Measurements from ENCODE around the gene MSMO1. TPM values are rescaled to one million over a fixed set of nuclear protein-coding genes. Genes with fewer than 3 reads are reported as not detected.

The MSMO1 gene
- total and polyA plus RNA-seq, 2 experiments from 2014 or later: 145 to 272 TPM

DNA sequence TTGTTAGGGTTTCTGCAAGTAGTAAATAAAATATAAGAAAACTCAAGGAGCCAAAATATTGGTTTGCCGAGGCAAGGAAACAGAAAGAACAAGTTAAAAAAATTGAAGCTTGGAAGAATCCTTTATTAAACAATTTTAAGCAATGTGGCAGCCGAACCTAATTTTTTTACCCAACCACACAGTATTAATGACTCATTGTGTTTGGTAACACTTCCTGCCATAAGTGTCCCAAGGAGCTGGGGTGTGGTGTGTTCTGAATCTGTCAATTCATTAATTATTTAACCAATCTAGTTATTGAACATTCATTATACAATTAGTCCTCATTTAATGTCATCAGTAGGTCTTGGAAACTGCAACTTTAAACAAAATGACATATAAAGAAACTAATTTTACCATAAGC is 32.0 kb downstream of the MSMO1 start:
- Histone ChIP-seq H3K4me1 (ENCODE audit: insufficient read depth) (no peaks in the 10 kb centered on the region), H4K20me1 (replicated peaks; ENCODE audit: insufficient read depth) (no peaks in the 10 kb centered on the region), H3K9me2 (ENCODE audit: insufficient read depth) (no peaks in the 10 kb centered on the region), H3K27me3 (ENCODE audit: insufficient read depth) (no peaks in the 10 kb centered on the region), H2AFZ (no peak overlapping the region), H3K36me3 (ENCODE audit: insufficient read depth) (no peaks in the 10 kb centered on the region), H3K79me2 (replicated peaks; ENCODE audit: insufficient read depth) (no peaks in the 10 kb centered on the region), H3K4me2 (no peak overlapping the region), H3K27ac (ENCODE audit: low read depth) (no peak overlapping the region), H3K4me3 (no peak overlapping the region), H3F3A (replicated peaks; ENCODE audit: low read depth) (no peaks in the 10 kb centered on the region)
- H3K4me3 Mint-ChIP-seq: no peak overlapping the region
- DNase-seq (ENCODE audit: low spot score): no peak
- H3K36me3 Mint-ChIP-seq (ENCODE audit: low read depth): no peaks in the 10 kb centered on the region
- ATAC-seq: no peak
- no peaks in the 10 kb centered on the region for H3K27me3 Mint-ChIP-seq (ENCODE audit: insufficient read depth, low read depth, poor library complexity)
- no peak overlapping the region for H3K27ac Mint-ChIP-seq
- TF ChIP-seq ZNF114 (CRISPR knock-in tag; IDR thresholded peaks at IDR 0.05) (no peak), EZH2 (IDR thresholded peaks at IDR 0.05; ENCODE audit: low read depth, unreplicated experiment) (no peak), EZH2phosphoT487 (IDR thresholded peaks at IDR 0.05; ENCODE audit: unreplicated experiment) (no peak), STAT1 (IDR thresholded peaks at IDR 0.05; ENCODE audit: unreplicated experiment) (no peak)
- TF ChIP-seq, protein P1, sequence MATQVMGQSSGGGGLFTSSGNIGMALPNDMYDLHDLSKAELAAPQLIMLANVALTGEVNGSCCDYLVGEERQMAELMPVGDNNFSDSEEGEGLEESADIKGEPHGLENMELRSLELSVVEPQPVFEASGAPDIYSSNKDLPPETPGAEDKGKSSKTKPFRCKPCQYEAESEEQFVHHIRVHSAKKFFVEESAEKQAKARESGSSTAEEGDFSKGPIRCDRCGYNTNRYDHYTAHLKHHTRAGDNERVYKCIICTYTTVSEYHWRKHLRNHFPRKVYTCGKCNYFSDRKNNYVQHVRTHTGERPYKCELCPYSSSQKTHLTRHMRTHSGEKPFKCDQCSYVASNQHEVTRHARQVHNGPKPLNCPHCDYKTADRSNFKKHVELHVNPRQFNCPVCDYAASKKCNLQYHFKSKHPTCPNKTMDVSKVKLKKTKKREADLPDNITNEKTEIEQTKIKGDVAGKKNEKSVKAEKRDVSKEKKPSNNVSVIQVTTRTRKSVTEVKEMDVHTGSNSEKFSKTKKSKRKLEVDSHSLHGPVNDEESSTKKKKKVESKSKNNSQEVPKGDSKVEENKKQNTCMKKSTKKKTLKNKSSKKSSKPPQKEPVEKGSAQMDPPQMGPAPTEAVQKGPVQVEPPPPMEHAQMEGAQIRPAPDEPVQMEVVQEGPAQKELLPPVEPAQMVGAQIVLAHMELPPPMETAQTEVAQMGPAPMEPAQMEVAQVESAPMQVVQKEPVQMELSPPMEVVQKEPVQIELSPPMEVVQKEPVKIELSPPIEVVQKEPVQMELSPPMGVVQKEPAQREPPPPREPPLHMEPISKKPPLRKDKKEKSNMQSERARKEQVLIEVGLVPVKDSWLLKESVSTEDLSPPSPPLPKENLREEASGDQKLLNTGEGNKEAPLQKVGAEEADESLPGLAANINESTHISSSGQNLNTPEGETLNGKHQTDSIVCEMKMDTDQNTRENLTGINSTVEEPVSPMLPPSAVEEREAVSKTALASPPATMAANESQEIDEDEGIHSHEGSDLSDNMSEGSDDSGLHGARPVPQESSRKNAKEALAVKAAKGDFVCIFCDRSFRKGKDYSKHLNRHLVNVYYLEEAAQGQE (IDR thresholded peaks at IDR 0.05; ENCODE audit: unreplicated experiment): no peak
- TF ChIP-seq, protein P2, sequence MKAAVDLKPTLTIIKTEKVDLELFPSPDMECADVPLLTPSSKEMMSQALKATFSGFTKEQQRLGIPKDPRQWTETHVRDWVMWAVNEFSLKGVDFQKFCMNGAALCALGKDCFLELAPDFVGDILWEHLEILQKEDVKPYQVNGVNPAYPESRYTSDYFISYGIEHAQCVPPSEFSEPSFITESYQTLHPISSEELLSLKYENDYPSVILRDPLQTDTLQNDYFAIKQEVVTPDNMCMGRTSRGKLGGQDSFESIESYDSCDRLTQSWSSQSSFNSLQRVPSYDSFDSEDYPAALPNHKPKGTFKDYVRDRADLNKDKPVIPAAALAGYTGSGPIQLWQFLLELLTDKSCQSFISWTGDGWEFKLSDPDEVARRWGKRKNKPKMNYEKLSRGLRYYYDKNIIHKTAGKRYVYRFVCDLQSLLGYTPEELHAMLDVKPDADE (IDR thresholded peaks at IDR 0.05): no peak
- no peaks in the 10 kb centered on the region for H3K4me1 Mint-ChIP-seq
- peaks cover 2% of the 10 kb centered on the region; the same call in 1 of the 3 replicates for H3K9me3 Mint-ChIP-seq

DNA sequence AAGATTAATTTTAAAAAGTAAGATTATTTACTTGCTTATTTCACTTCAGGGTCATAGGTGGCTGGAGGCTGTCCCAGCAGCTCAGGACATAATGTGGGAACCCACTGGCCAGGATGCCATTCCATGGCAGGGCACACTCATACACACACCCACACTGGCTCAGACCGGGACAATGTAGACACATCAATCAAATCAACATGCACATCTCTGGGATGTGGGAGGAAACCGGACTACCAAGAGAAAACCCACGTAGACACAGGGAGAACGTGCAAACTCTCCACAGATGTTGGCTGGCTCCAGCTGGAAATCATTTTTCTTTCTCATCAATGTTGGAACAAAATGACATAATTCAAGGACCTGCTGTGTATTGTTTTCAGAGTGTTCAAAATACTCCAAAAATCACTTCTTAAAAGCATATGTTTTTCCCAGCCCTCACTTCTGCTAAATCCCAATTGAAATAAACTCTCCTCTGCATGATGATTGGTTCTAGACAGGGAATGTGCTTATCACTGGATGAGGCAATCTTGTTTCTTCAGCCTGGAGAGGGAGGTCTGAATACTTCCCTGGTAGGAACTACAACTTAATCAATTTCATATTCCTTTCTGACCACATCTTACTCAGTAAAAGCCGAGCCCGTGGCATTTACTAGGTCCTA is 32.7 kb downstream of the MSMO1 start:
- H3K4me3 ChIP-seq: no peak overlapping the region
- H3K27me3 ChIP-seq (ENCODE audit: insufficient read depth): no peaks in the 10 kb centered on the region
- no peaks in the 10 kb centered on the region; the same call in 1 of the 2 replicates for H3K9me2 ChIP-seq (ENCODE audit: insufficient read depth)
- Mint-ChIP-seq H3K9me3 (no peaks in the 10 kb centered on the region), H3K4me1 (no peaks in the 10 kb centered on the region), H3K4me3 (no peak overlapping the region), H3K36me3 (ENCODE audit: low read depth) (no peaks in the 10 kb centered on the region), H3K27ac (no peak overlapping the region), H3K27me3 (ENCODE audit: insufficient read depth, low read depth, poor library complexity) (no peaks in the 10 kb centered on the region)
- H3F3A ChIP-seq (replicated peaks; ENCODE audit: low read depth): no peaks in the 10 kb centered on the region
- no peaks in the 10 kb centered on the region for H3K36me3 ChIP-seq (ENCODE audit: insufficient read depth)
- no peak overlapping the region for H2AFZ ChIP-seq
- no peaks in the 10 kb centered on the region for H4K20me1 ChIP-seq (replicated peaks; ENCODE audit: insufficient read depth)
- no peak overlapping the region for H3K27ac ChIP-seq (ENCODE audit: low read depth)
- ATAC-seq (no peak), DNase-seq (ENCODE audit: low spot score) (no peak)
- no peaks in the 10 kb centered on the region for H3K4me1 ChIP-seq (ENCODE audit: insufficient read depth)
- no peaks in the 10 kb centered on the region for H3K79me2 ChIP-seq (replicated peaks; ENCODE audit: insufficient read depth)
- no peak overlapping the region for H3K4me2 ChIP-seq
- TF ChIP-seq ZNF331 (CRISPR knock-in tag; IDR thresholded peaks at IDR 0.05; ENCODE audit: low read depth) (no peak), POLR2AphosphoS5 (IDR thresholded peaks at IDR 0.05; ENCODE audit: low read depth) (no peak), STAT1 (IDR thresholded peaks at IDR 0.05; ENCODE audit: unreplicated experiment) (no peak), JUNB (IDR thresholded peaks at IDR 0.05; ENCODE audit: unreplicated experiment) (no peak), CREB1 (CRISPR knock-in tag; IDR thresholded peaks at IDR 0.05; ENCODE audit: low read depth) (no peak), NANOG (IDR thresholded peaks at IDR 0.05; ENCODE audit: borderline replicate concordance) (no peak), EZH2 (IDR thresholded peaks at IDR 0.05; ENCODE audit: low read depth, unreplicated experiment) (no peak), EZH2phosphoT487 (IDR thresholded peaks at IDR 0.05; ENCODE audit: unreplicated experiment) (no peak)
- TF ChIP-seq, protein P3, sequence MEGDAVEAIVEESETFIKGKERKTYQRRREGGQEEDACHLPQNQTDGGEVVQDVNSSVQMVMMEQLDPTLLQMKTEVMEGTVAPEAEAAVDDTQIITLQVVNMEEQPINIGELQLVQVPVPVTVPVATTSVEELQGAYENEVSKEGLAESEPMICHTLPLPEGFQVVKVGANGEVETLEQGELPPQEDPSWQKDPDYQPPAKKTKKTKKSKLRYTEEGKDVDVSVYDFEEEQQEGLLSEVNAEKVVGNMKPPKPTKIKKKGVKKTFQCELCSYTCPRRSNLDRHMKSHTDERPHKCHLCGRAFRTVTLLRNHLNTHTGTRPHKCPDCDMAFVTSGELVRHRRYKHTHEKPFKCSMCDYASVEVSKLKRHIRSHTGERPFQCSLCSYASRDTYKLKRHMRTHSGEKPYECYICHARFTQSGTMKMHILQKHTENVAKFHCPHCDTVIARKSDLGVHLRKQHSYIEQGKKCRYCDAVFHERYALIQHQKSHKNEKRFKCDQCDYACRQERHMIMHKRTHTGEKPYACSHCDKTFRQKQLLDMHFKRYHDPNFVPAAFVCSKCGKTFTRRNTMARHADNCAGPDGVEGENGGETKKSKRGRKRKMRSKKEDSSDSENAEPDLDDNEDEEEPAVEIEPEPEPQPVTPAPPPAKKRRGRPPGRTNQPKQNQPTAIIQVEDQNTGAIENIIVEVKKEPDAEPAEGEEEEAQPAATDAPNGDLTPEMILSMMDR (conservative IDR thresholded peaks at IDR 0.05; ENCODE audit: low read depth in 2 of 2): no peak

Measured in GM23338 (cell line).